ENCODE measurements around the gene CFAP107. TPM values are rescaled to one million over a fixed set of nuclear protein-coding genes. Genes with fewer than 3 reads are reported as not detected.

The CFAP107 gene
- total RNA-seq, 1 donor from 2014 or later, result not detected

GRCh38 chr1:12708396-12709090, 37.5 kb upstream of the CFAP107 start:
- intact Hi-C loops (cut with DNase I), result no loop called here

GRCh38 chr1:12709091-12709491, 36.9 kb upstream of the CFAP107 start:
- H3K9me3 ChIP-seq, result peaks cover 0 to under 1% of the 10 kb centered on the region in 2 donors
- no peak for TF ChIP-seq CTCF (IDR thresholded peaks at IDR 0.05)
- DNase-seq (ENCODE audit: low spot score in 2 of 2), result no peak
- intact Hi-C loops (cut with DNase I), result no loop called here
- H3K4me3 ChIP-seq, result no peak overlapping the region
- H3K27me3 ChIP-seq, result no peaks in the 10 kb centered on the region
- no peaks in the 10 kb centered on the region for H3K36me3 ChIP-seq
- no peak overlapping the region for H3K27ac ChIP-seq
- no peaks in the 10 kb centered on the region for H3K4me1 ChIP-seq

More at GRCh38 chr1:12708396-12709090, 37.5 kb upstream of the CFAP107 start:
- DNase-seq (ENCODE audit: low spot score in 2 of 2), result no peak
- H3K36me3 ChIP-seq, result no peaks in the 10 kb centered on the region
- peaks cover 0 to 6% of the 10 kb centered on the region in 2 donors for H3K9me3 ChIP-seq
- no peak overlapping the region for H3K4me3 ChIP-seq
- no peak overlapping the region for H3K27ac ChIP-seq
- H3K27me3 ChIP-seq, result no peaks in the 10 kb centered on the region
- TF ChIP-seq CTCF (IDR thresholded peaks at IDR 0.05), result no peak
- H3K4me1 ChIP-seq, result no peaks in the 10 kb centered on the region

GRCh38 chr1:12709696-12710095, 36.3 kb upstream of the CFAP107 start:
- no peak for TF ChIP-seq CTCF (IDR thresholded peaks at IDR 0.05)
- no peak overlapping the region for H3K27ac ChIP-seq
- DNase-seq (ENCODE audit: low spot score in 2 of 2), result no peak

GRCh38 chr1:12711536-12711935, 34.5 kb upstream of the CFAP107 start:
- no peak for TF ChIP-seq CTCF (IDR thresholded peaks at IDR 0.05)
- intact Hi-C loops (cut with DNase I), result no loop called here
- Histone ChIP-seq H3K36me3 (no peaks in the 10 kb centered on the region), H3K9me3 (no peaks in the 10 kb centered on the region), H3K27ac (no peak overlapping the region), H3K4me1 (no peaks in the 10 kb centered on the region), H3K27me3 (no peaks in the 10 kb centered on the region), H3K4me3 (no peak overlapping the region)
- no peak for DNase-seq (ENCODE audit: low spot score in 2 of 2)

More at GRCh38 chr1:12709696-12710095, 36.3 kb upstream of the CFAP107 start:
- Histone ChIP-seq H3K9me3 (no peaks in the 10 kb centered on the region), H3K4me1 (no peaks in the 10 kb centered on the region), H3K27me3 (no peaks in the 10 kb centered on the region), H3K4me3 (no peak overlapping the region), H3K36me3 (no peaks in the 10 kb centered on the region)
- intact Hi-C loops (cut with DNase I), result no loop called here

- H3K27ac ChIP-seq, result no peak overlapping the region
- H3K4me1 ChIP-seq, result no peaks in the 10 kb centered on the region
- H3K4me3 ChIP-seq, result no peak overlapping the region
- no peaks in the 10 kb centered on the region for H3K36me3 ChIP-seq
- H3K9me3 ChIP-seq, result no peaks in the 10 kb centered on the region
- no peak for DNase-seq (ENCODE audit: low spot score in 2 of 2)
- no peaks in the 10 kb centered on the region for H3K27me3 ChIP-seq
- TF ChIP-seq CTCF (IDR thresholded peaks at IDR 0.05), result no peak
- intact Hi-C loops (cut with DNase I), result no loop called here
These were observed 33.9 kb upstream of the CFAP107 start for GRCh38 chr1:12712076-12712475.

All from ascending aorta (tissue), 2 donors.